Karpas-422 (cell line): Measurements from ENCODE around the gene MROH2A. TPM values are rescaled to one million over a fixed set of nuclear protein-coding genes. Genes with fewer than 3 reads are reported as not detected.
"Not testable (repeated sequence)": the region's sequence is repeated elsewhere in the genome, so short reads cannot be mapped to it uniquely, and the experiment has no call there.

Experiments used
- DNase-seq: peaks from one replicate; pipeline ENCODE4 v3.0.0-alpha.2; 2015
- H2AFZ ChIP-seq: fragments of 200-600 bp; sonication (generic); 2 replicates; pipeline ENCODE4 v1.6.1; 2014; ENCODE audit warnings: antibody characterized with exemption, low read length, mixed read lengths
- H3K27ac ChIP-seq: fragments of 200-600 bp; sonication (generic); 2 replicates; pipeline ENCODE4 v1.5.1; 2014; ENCODE audit warnings: mild to moderate bottlenecking, low read length, moderate library complexity
- H3K27me3 ChIP-seq: fragments of 200-600 bp; sonication (generic); 2 replicates; pipeline ENCODE4 v1.6.1; 2014; ENCODE audit warnings: low read length, mixed read lengths
- H3K36me3 ChIP-seq: fragments of 200-600 bp; sonication (generic); 2 replicates; pipeline ENCODE4 v1.6.1; 2014; ENCODE audit warnings: low read length, mixed read lengths; ENCODE audit not compliant: insufficient read depth
- H3K4me1 ChIP-seq: fragments of 200-600 bp; sonication (generic); 2 replicates; pipeline ENCODE4 v1.6.1; 2014; ENCODE audit warnings: mild to moderate bottlenecking, low read length, mixed read lengths
- H3K4me2 ChIP-seq: fragments of 200-600 bp; sonication (generic); 2 replicates; pipeline ENCODE4 v1.6.1; 2014; ENCODE audit warnings: low read length, low read depth, mild to moderate bottlenecking; ENCODE audit not compliant: poor library complexity, severe bottlenecking
- H3K4me3 ChIP-seq: fragments of 200-600 bp; sonication (generic); 2 replicates; pipeline ENCODE4 v1.5.1; 2014; ENCODE audit warnings: mild to moderate bottlenecking, antibody characterized with exemption, low read length, mixed read lengths
- H3K79me2 ChIP-seq: fragments of 200-600 bp; sonication (generic); 2 replicates; pipeline ENCODE4 v1.6.1; 2014; ENCODE audit warnings: mild to moderate bottlenecking, low read length, mixed read lengths
- H3K9ac ChIP-seq: fragments of 200-600 bp; sonication (generic); 2 replicates; pipeline ENCODE4 v1.6.0; 2014; ENCODE audit warnings: low read length
- H3K9me2 ChIP-seq: fragments of 200-600 bp; sonication (generic), shearing (Covaris generic); replicated peaks from 2 replicates; pipeline ENCODE4 v1.6.0; 2014; ENCODE audit warnings: mild to moderate bottlenecking, low read length, moderate library complexity; ENCODE audit not compliant: insufficient read depth
- H3K9me3 ChIP-seq: fragments of 300-700, 200-600 bp; sonication (generic); 2 replicates; pipeline ENCODE4 v1.6.1; 2014; ENCODE audit warnings: low read length, mixed read lengths
- H4K20me1 ChIP-seq: fragments of 200-600 bp; sonication (generic); 2 replicates; pipeline ENCODE4 v1.6.1; 2014; ENCODE audit warnings: mild to moderate bottlenecking, antibody characterized with exemption, low read length, low read depth; ENCODE audit not compliant: insufficient read depth
- total RNA-seq: library from RNA; depleted of rRNA; stranded (reverse); fragments of >200 nt; shearing (Covaris generic); gene quantifications from 2 replicates; pipeline ENCODE4 v1.2.3, GENCODE V29; 2014; ENCODE audit warnings: low replicate concordance

The MROH2A gene
- total RNA-seq, 1 experiment from 2014 or later, result 2.6 TPM

DNA sequence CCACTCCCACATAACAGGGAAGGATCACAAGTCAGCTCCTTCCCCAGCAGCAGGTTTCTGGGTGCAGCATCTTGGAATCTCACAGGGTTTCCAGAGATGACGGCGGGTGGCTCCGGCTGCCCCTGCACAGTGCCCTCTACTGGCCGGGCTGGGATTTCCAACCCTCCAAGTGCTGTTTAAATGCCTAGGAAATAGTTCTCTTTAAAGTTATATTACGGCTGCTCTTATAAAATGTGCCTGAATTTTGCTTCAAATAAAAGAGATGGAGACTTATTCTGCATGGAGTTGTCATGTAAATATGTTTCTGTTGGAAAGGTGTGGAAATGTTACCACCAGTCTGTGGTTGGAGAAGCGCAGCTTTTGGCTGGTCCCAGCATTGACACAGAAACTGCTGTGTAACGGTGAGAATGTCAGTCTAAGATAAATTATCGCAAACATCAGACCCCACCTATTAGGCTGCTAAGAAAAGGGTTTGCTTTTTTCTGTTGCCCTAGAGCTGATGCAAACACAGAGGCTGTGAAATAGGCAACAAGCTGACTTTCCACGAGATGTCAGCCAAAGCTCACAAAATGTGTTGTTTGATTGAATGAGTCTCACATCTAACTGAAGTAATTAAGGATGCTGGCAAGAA, 79.5 kb downstream of the MROH2A start:
- no peak overlapping the region for H3K9ac ChIP-seq
- H3K9me3 ChIP-seq, result no peaks in the 10 kb centered on the region
- peaks cover 13% of the 10 kb centered on the region for H3K4me1 ChIP-seq
- peaks cover 10% of the 10 kb centered on the region; the same call in 1 of the 2 replicates for H4K20me1 ChIP-seq
- DNase-seq, result peak; percentile 84
- H3K4me3 ChIP-seq, result no peak overlapping the region
- H3K27ac ChIP-seq, result no peak overlapping the region
- H3K27me3 ChIP-seq, result no peaks in the 10 kb centered on the region
- no peak overlapping the region for H2AFZ ChIP-seq
- no peak overlapping the region for H3K4me2 ChIP-seq
- H3K9me2 ChIP-seq, result no peaks in the 10 kb centered on the region
- peaks cover 16% of the 10 kb centered on the region for H3K79me2 ChIP-seq
- no peaks in the 10 kb centered on the region for H3K36me3 ChIP-seq

DNA sequence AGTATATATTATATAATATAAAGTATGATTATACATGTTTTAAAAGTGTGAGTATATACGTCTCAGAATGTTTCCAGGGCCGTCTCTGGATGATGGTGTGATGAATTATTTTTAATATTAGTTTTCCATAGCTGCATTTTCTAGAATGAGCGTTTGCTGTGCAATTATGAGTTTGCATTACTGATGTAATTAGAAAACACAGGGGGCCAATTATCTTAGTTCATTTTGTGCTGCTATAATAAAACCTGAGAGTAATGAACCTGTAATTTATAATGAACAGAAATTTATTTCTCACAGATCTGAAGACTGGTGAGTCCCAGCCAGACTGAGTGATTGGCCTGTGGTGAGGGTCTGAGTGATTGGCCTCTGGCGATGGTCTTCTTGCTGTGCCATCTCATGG, 80.2 kb downstream of the MROH2A start:
- no peaks in the 10 kb centered on the region for H3K36me3 ChIP-seq
- H3K79me2 ChIP-seq, result peaks cover 9% of the 10 kb centered on the region
- no peak overlapping the region for H3K27ac ChIP-seq
- peaks cover 4% of the 10 kb centered on the region; the same call in 1 of the 2 replicates for H4K20me1 ChIP-seq
- peaks cover 6% of the 10 kb centered on the region for H3K4me1 ChIP-seq
- H2AFZ ChIP-seq, result no peak overlapping the region
- no peaks in the 10 kb centered on the region for H3K9me3 ChIP-seq
- no peaks in the 10 kb centered on the region for H3K9me2 ChIP-seq
- H3K27me3 ChIP-seq, result no peaks in the 10 kb centered on the region
- H3K4me2 ChIP-seq, result no peak overlapping the region
- no peak overlapping the region for H3K4me3 ChIP-seq
- DNase-seq, result no peak
- no peak overlapping the region for H3K9ac ChIP-seq

DNA sequence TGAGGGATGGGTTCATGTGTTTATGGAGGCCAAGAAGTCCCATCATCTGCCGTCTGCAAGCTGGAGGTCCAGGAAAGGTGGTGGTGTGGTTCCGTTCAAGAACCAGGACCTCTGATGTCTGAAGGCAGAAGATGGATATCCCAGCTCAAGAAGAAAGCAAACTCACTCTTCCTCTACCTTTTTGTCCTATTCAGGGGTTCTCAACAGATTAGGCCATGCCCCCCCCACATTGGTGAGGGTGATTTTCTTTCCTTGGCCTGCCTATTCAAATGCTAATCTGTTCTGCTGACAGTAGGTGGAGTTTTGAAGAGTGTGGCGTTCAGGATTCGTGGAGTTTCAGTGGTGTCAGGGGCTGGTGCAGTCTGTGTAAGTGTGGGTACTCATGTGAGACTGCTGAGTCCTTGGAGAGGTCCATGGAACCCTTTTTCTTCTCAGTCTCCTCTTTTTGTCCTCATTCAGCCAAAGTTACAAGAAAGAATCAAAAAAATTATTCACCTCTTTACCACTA, 84.2 kb downstream of the MROH2A start:
- Histone ChIP-seq H3K4me1 (no peaks in the 10 kb centered on the region), H3K27ac (no peak overlapping the region), H3K27me3 (no peaks in the 10 kb centered on the region), H3K36me3 (no peaks in the 10 kb centered on the region), H3K4me2 (no peak overlapping the region), H3K79me2 (no peaks in the 10 kb centered on the region), H4K20me1 (no peaks in the 10 kb centered on the region), H3K4me3 (no peak overlapping the region), H3K9me3 (no peaks in the 10 kb centered on the region), H3K9ac (no peak overlapping the region), H2AFZ (no peak overlapping the region), H3K9me2 (no peaks in the 10 kb centered on the region)
- no peak for DNase-seq

DNA sequence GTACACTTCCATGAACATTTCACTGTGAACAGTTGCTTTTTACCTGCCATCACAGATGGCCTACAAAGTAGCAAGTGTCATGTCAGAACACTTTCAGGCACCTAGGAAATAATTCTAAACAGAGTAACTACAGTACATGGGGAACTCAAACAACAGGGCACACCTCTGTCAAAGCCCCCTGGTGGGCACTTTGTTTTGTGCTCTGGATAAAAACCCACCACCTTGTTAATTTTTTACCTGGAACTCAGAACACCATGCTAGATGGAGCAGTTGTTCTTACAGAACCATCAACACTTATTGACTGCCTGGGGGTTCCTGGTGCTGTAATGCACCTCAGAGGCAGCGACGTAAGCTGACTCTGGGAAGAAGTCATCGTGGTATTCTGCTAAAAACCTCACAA, 87.7 kb downstream of the MROH2A start:
- H3K4me2 ChIP-seq, result no peak overlapping the region

DNA sequence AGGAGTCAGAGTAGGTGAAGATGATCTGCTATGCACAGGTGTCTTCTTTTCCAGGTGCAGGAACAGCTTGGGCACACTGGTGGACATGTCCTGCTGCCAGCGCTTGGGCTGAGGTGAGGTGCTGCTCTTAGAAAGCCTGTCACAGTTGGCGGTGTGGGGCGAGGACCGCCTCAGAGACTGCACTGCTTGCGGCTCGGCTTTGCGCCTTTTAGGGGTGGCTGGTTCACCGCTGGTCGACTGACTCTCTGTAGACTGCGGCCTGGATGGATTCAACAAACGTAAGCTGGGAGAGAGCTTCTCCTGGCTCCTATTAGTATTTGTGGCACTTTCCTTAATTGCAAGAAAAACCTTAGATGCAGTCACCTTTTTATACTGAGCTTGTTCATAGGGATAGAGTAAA, 88.3 kb downstream of the MROH2A start:
- no peaks in the 10 kb centered on the region for H3K36me3 ChIP-seq
- no peaks in the 10 kb centered on the region for H4K20me1 ChIP-seq

More for the DNA sequence above, 87.7 kb downstream of the MROH2A start:
- Histone ChIP-seq H3K9me3 (peaks cover 5% of the 10 kb centered on the region; the same call in 1 of the 2 replicates), H3K9me2 (no peaks in the 10 kb centered on the region), H3K27ac (no peak overlapping the region), H3K4me3 (no peak overlapping the region), H3K9ac (no peak overlapping the region), H3K79me2 (no peaks in the 10 kb centered on the region), H2AFZ (no peak overlapping the region), H4K20me1 (no peaks in the 10 kb centered on the region), H3K4me1 (peaks cover 3% of the 10 kb centered on the region), H3K27me3 (no peaks in the 10 kb centered on the region; the same call in none of the 2 replicates), H3K36me3 (no peaks in the 10 kb centered on the region)
- DNase-seq, result peak; percentile 70

DNA sequence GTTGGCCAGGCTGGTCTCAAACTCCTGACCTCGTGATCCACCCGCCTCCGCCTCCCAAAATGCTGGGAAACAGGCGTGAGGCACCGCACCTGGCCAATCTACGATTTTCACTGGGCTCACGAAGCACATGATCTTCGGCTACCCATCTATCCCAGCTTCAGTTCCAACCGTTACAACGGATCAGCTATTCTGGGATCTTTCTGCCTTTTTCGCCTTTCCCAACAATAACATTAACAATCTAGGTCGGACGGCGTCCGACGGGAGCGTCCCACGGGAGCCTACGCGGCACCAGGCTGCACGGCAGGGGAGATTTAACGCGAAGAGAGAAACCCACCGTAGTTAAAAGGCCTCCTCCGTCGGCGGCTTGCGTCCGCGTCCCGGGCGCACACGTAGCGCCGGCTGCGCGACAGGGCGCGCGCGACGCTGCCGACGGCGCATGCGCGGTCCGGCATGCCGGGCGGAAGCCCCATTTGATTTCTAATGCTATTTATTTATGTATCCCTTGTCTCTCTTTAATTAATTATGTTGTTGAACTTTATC, 89.9 kb downstream of the MROH2A start, which contains the start of gene MSL3B:
TSS of gene MSL3B (minus strand) at position 394 of the 540 bp plus-strand sequence.
- Histone ChIP-seq H3K27ac (no peak within 1 kb of the TSS), H4K20me1 (no peaks in the 10 kb centered on the region), H3K9me2 (no peaks in the 10 kb centered on the region), H3K27me3 (no peaks in the 10 kb centered on the region; the same call in none of the 2 replicates), H3K4me3 (peak within 1 kb of the TSS; percentile 81), H3K4me2 (peak within 1 kb of the TSS; percentile 70), H3K9ac (peak within 1 kb of the TSS; percentile 85), H3K79me2 (no peaks in the 10 kb centered on the region), H2AFZ (peak within 1 kb of the TSS; percentile 93), H3K36me3 (no peaks in the 10 kb centered on the region), H3K4me1 (peaks cover 9% of the 10 kb centered on the region), H3K9me3 (peaks cover 5% of the 10 kb centered on the region; the same call in 1 of the 2 replicates)
- peak; percentile 87 for DNase-seq

More for the DNA sequence above, 88.3 kb downstream of the MROH2A start:
- no peak for DNase-seq
- peaks cover 3% of the 10 kb centered on the region for H3K4me1 ChIP-seq
- no peak overlapping the region for H3K4me2 ChIP-seq
- H3K27me3 ChIP-seq, result no peaks in the 10 kb centered on the region; the same call in none of the 2 replicates
- no peak overlapping the region for H2AFZ ChIP-seq
- no peaks in the 10 kb centered on the region for H3K9me2 ChIP-seq
- H3K9me3 ChIP-seq, result peaks cover 5% of the 10 kb centered on the region; the same call in 1 of the 2 replicates
- H3K27ac ChIP-seq, result no peak overlapping the region
- H3K9ac ChIP-seq, result no peak overlapping the region
- H3K4me3 ChIP-seq, result no peak overlapping the region
- H3K79me2 ChIP-seq, result no peaks in the 10 kb centered on the region

DNA sequence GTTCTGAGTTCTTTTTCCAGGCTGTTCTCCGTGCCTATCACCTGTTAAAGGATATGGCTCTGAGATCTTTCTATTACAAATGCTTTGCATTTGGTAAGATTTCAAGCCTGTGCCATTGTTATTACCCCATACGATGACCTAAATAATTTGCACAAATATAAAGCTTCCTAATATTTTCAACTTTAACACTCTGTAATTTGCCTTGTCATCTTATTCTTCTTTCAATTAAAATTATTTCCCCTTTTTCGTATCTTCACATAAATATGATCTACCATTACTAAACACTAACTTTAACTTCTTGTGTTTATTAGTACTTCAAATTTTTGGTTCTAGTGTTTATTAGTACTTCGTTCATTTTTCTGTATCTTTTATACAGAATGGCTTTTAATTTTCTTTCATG, 93.3 kb downstream of the MROH2A start:
- no peak overlapping the region for H3K9ac ChIP-seq
- no peaks in the 10 kb centered on the region for H3K79me2 ChIP-seq
- no peak overlapping the region for H3K4me3 ChIP-seq

DNA sequence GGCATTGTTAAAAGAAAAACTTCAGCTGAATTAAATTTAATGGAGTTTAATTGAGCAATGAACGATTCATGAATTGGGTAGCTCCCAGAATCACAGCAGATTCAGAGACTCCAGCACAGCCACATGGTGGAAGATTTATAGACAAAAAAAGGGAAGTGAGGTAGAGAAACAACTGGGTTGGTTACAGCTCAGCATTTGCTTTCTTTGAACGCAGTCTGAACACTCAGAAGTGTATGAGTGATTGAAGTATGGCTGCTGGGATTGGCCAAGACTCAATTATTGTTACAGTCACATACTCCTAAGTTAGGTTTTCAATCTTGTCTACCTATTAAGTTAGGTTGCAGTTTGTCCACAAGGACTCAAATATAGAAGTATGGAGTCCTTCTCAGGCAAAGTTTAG, 94.0 kb downstream of the MROH2A start:
- H3K9ac ChIP-seq, H3K4me3 ChIP-seq, H3K9me2 ChIP-seq, H3K9me3 ChIP-seq, H3K27me3 ChIP-seq, H3K36me3 ChIP-seq, H4K20me1 ChIP-seq, H3K4me1 ChIP-seq, H2AFZ ChIP-seq, H3K4me2 ChIP-seq, H3K79me2 ChIP-seq, H3K27ac ChIP-seq: not testable (repeated sequence)
- DNase-seq, result peak; percentile 54

More for the DNA sequence above, 93.3 kb downstream of the MROH2A start:
- Histone ChIP-seq H3K27ac (no peak overlapping the region), H3K9me3 (peaks cover 5% of the 10 kb centered on the region; the same call in 1 of the 2 replicates), H2AFZ (no peak overlapping the region), H3K9me2 (no peaks in the 10 kb centered on the region), H3K36me3 (no peaks in the 10 kb centered on the region), H3K4me1 (peaks cover 9% of the 10 kb centered on the region), H3K4me2 (no peak overlapping the region), H3K27me3 (no peaks in the 10 kb centered on the region; the same call in none of the 2 replicates), H4K20me1 (no peaks in the 10 kb centered on the region)
- DNase-seq, result no peak
